ENCODE results near the gene ICOS. TPM values are rescaled to one million over a fixed set of nuclear protein-coding genes. Genes with fewer than 3 reads are reported as not detected.

ICOS gene
- polyA plus RNA-seq, 1 of the 3 experiments (the other 2 are of a cell fraction), result not detected

DNA sequence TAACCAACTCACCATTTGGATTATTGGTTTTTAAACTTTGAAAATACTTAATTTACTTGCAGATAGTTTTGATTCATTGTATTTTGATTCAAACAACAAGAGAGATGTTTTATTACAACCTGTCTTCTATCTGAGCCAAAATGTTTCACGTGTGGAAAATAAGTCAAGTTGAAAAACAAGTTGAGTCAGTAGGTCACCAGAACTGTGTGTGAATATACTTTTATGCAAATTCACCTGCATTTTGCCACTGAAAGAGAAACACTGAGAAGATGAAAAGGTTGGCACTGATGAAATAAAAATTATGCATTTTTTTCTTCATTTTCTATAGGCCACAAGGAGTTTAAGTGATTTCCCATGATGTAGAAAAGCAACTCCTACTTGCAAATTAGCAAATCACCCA is 68.3 kb downstream of the ICOS start (continued):
- TF ChIP-seq MXI1 (IDR thresholded peaks at IDR 0.05; ENCODE audit: low read depth, low read length), result no peak
- no peak for TF ChIP-seq SMC3 (IDR thresholded peaks at IDR 0.05; ENCODE audit: low read depth, low read length)
- no peak for TF ChIP-seq RCOR1 (IDR thresholded peaks at IDR 0.05; ENCODE audit: low read length)
- TF ChIP-seq, protein P1, sequence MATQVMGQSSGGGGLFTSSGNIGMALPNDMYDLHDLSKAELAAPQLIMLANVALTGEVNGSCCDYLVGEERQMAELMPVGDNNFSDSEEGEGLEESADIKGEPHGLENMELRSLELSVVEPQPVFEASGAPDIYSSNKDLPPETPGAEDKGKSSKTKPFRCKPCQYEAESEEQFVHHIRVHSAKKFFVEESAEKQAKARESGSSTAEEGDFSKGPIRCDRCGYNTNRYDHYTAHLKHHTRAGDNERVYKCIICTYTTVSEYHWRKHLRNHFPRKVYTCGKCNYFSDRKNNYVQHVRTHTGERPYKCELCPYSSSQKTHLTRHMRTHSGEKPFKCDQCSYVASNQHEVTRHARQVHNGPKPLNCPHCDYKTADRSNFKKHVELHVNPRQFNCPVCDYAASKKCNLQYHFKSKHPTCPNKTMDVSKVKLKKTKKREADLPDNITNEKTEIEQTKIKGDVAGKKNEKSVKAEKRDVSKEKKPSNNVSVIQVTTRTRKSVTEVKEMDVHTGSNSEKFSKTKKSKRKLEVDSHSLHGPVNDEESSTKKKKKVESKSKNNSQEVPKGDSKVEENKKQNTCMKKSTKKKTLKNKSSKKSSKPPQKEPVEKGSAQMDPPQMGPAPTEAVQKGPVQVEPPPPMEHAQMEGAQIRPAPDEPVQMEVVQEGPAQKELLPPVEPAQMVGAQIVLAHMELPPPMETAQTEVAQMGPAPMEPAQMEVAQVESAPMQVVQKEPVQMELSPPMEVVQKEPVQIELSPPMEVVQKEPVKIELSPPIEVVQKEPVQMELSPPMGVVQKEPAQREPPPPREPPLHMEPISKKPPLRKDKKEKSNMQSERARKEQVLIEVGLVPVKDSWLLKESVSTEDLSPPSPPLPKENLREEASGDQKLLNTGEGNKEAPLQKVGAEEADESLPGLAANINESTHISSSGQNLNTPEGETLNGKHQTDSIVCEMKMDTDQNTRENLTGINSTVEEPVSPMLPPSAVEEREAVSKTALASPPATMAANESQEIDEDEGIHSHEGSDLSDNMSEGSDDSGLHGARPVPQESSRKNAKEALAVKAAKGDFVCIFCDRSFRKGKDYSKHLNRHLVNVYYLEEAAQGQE (IDR thresholded peaks at IDR 0.05; ENCODE audit: low read depth, low read length), result no peak

DNA sequence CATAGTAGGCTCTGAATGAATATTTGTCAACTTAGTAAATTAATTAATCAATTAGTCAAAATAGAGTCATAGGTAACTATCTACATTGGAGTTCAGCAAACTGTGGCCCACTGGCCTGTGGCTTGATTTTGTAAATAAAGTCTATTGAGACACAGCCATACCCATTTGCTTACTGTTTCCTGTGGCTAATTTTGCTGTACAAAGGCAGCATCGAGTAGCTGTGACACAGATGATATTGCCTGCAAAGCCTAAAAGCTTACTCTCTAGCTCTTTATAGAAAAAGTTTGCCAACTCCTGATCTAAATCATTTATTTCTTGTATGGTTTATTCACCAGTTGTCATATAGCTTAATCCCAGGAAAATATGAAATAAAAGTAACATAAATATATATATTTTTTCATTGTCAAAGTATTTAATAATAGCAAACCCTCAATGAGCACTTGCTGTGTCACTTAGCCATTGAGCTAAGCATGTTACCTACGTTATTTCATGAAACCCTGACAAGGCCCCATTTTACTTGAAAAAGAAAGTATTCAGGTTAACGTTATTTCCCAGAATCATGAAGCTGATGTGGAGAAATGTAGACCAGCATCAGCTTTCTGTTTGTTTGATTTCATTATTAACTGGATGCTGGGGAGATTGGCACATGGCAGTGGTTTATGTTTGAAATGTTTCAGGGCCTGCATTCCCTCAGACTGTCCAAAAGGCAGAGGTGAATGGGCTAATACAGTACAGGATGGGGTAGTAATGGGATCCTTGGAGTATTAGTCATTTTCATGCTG is 69.6 kb downstream of the ICOS start:
- H3K79me2 ChIP-seq (ENCODE audit: insufficient read depth), result no peaks in the 10 kb centered on the region
- H2AFZ ChIP-seq (ENCODE audit: low read depth), result no peak overlapping the region
- ChIA-PET CTCF (interaction anchor here (0.6 kb wide), 1 partner anchor 1106 kb away, joined by 3 read pairs; no protein-coding TSS in a partner anchor), POLR2A (no interaction called here)
- no peak overlapping the region for H3K4me2 ChIP-seq
- H3K4me3 ChIP-seq (ENCODE audit: low read depth in 2 of 2, low read length in 1 of 2), result no peak overlapping the region
- peaks cover 0 to 7% of the 10 kb centered on the region in 2 experiments; a peak in 1 of 4 replicates for H3K4me1 ChIP-seq (ENCODE audit: control insufficient read depth in 1 of 2, insufficient read depth in 2 of 2, low read depth in 1 of 2, low read length in 1 of 2)
- H3F3A ChIP-seq (replicated peaks; ENCODE audit: insufficient read depth), result no peaks in the 10 kb centered on the region
- no peak for TF ChIP-seq RCOR1 (IDR thresholded peaks at IDR 0.05; ENCODE audit: low read length)
- TF ChIP-seq NFIC (IDR thresholded peaks at IDR 0.05; ENCODE audit: borderline replicate concordance), result no peak
- no peak overlapping the region for H3K27ac ChIP-seq (ENCODE audit: low read depth in 2 of 2, low read length in 1 of 2)
- no peak for DNase-seq
- no peak overlapping the region for H3K9ac ChIP-seq
- no peaks in the 10 kb centered on the region for H3K36me3 ChIP-seq (replicated peaks in 1 of 2; ENCODE audit: control insufficient read depth in 1 of 2, insufficient read depth in 2 of 2, low read length in 1 of 2)
- H3K9me2 ChIP-seq, result no peaks in the 10 kb centered on the region
- no peaks in the 10 kb centered on the region for H3K9me3 ChIP-seq
- no peaks in the 10 kb centered on the region for H4K20me1 ChIP-seq (ENCODE audit: insufficient read depth)
- no peaks in the 10 kb centered on the region for H3K27me3 ChIP-seq (ENCODE audit: insufficient read depth)
- WGBS (ENCODE audit: low lambda C conversion rate), result 26% methylated on average over 3 of the region's 3 CpGs

DNA sequence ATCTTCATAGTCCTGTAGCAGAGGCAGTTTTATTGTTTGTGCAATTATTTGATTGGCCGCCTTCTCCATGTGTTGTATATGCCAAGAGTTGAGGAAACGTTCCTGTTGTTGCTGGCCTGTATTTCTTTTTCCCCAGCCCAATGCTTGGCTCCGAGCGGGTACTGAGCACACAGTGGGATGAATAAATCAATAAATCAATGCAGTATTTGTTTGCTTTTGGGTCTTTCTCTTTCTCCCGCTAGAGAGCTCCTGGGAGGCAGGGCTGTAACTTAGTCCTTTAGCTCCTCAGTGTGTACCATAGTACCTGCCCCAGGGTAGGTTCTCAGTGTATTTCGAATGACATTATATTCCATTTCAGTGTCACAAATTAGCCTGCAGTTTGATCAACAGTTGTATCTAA is 71.8 kb downstream of the ICOS start:
- Histone ChIP-seq H4K20me1 (ENCODE audit: insufficient read depth) (no peaks in the 10 kb centered on the region), H3K9me2 (no peaks in the 10 kb centered on the region), H3K27me3 (ENCODE audit: insufficient read depth) (no peaks in the 10 kb centered on the region), H3F3A (replicated peaks; ENCODE audit: insufficient read depth) (no peaks in the 10 kb centered on the region), H3K36me3 (replicated peaks in 1 of 2; ENCODE audit: control insufficient read depth in 1 of 2, insufficient read depth in 2 of 2, low read length in 1 of 2) (no peaks in the 10 kb centered on the region), H3K27ac (ENCODE audit: low read depth in 2 of 2, low read length in 1 of 2) (no peak overlapping the region), H3K9ac (no peak overlapping the region), H2AFZ (ENCODE audit: low read depth) (no peak overlapping the region), H3K4me2 (no peak overlapping the region), H3K79me2 (ENCODE audit: insufficient read depth) (no peaks in the 10 kb centered on the region), H3K9me3 (no peaks in the 10 kb centered on the region), H3K4me1 (ENCODE audit: control insufficient read depth in 1 of 2, insufficient read depth in 2 of 2, low read depth in 1 of 2, low read length in 1 of 2) (peaks cover 0 to 19% of the 10 kb centered on the region in 2 experiments; a peak in 2 of 4 replicates), H3K4me3 (ENCODE audit: low read depth in 2 of 2, low read length in 1 of 2) (no peak overlapping the region)
- ChIA-PET CTCF (interaction anchor here (1.5 kb wide), 1 partner anchor 47 kb away, joined by 3 read pairs; no protein-coding TSS in a partner anchor), POLR2A (no interaction called here)
- TF ChIP-seq FOSL2 (IDR thresholded peaks at IDR 0.05; ENCODE audit: borderline replicate concordance, low read depth), result no peak
- no peak for TF ChIP-seq SMC3 (IDR thresholded peaks at IDR 0.05; ENCODE audit: low read depth, low read length)
- no peak for TF ChIP-seq MEF2A (IDR thresholded peaks at IDR 0.05; ENCODE audit: borderline replicate concordance, low read depth)
- TF ChIP-seq CHD2 (IDR thresholded peaks at IDR 0.05; ENCODE audit: low read length, partially characterized antibody), result no peak
- TF ChIP-seq, protein P2, sequence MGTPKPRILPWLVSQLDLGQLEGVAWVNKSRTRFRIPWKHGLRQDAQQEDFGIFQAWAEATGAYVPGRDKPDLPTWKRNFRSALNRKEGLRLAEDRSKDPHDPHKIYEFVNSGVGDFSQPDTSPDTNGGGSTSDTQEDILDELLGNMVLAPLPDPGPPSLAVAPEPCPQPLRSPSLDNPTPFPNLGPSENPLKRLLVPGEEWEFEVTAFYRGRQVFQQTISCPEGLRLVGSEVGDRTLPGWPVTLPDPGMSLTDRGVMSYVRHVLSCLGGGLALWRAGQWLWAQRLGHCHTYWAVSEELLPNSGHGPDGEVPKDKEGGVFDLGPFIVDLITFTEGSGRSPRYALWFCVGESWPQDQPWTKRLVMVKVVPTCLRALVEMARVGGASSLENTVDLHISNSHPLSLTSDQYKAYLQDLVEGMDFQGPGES (IDR thresholded peaks at IDR 0.05; ENCODE audit: low read depth, low read length), result no peak
- TF ChIP-seq TAF1 (IDR thresholded peaks at IDR 0.05; ENCODE audit: borderline replicate concordance, low read depth, low read length), result no peak
- no peak for DNase-seq
- 33% methylated on average over 6 of the region's 6 CpGs for WGBS (ENCODE audit: low lambda C conversion rate)
